T-helper 2 cell (primary cell): ENCODE results near the gene TMEM30A.

ENCODE experiments used
- DNase-seq, 5 experiments: peaks; one replicate each; pipeline versions ENCODE4 v3.0.0 to v3.0.0-alpha.2; 2012 to 2022
- total RNA-seq, 2 donors: gene quantifications; one replicate each; lab custom pipeline; 2026; lab: John Stamatoyannopoulos, UW

Gene TMEM30A
- total RNA-seq, result 53.9 to 87.8 reads per million in 2 donors

DNA sequence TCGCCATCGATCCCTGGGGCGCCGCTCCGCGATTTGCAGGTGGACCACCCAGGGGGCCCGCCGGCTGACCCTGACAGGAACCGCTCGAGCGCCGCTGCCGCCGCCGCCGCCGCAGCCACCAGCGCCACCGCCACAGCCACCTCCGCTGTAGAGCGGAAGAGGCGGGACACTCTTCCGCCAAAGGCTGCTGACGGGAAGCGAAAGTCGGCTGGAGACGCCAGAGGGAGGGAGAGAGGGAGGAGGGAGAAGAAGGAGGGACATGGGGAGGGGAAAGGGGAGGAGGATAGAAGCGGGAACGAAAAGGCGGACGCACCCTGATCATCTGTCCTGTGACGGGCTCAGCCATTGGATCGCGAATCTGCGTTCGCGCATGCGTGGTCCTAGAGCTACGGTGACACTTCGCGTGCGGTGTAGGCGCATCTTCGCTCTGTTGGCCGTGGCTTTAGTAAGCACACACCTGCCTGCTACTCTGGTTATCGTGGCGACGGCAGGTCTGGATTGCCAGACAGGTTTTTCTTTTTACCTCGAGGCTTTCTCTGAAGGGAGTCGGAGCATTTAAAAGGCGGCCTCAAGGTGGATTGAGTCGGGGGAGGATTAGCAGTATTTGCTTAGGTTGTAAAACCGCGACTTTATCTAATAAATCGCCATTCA lies at the start of gene TMEM30A:
TMEM30A (minus strand) TSS at position 161 of the 651 bp plus-strand sequence; CDS start at position 7, 154 bp downstream.
- DNase-seq, result peak; percentile 90 to 99 (median 96)

DNA sequence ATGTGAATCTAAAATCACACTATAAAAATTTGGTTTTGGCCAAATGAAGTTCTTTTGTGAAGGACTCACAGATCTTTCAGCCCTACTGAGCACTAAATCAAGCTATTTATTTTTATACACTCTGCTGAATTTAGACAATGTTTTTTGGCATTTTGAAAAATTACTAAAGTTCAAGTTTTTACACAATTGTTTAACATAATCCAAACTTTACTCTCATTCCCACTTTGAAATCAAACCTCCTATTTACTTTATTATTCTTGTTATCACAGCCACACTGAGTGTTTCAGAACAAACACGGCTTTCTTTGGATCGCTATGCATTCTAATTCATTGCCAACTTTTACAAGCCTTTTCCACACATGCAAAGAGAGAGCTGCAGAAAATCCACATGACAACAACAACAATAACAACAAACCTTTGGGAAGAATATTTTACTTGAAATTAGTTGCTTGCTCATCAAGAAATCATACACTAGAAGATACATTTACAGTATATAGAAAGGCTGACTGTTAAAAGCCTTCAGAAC lies 49.1 kb upstream of the TMEM30A start:
- DNase-seq, result no peak

GRCh38 chr6:75331151-75331550 lies 46.6 kb upstream of the TMEM30A start:
- DNase-seq, result no peak

DNA sequence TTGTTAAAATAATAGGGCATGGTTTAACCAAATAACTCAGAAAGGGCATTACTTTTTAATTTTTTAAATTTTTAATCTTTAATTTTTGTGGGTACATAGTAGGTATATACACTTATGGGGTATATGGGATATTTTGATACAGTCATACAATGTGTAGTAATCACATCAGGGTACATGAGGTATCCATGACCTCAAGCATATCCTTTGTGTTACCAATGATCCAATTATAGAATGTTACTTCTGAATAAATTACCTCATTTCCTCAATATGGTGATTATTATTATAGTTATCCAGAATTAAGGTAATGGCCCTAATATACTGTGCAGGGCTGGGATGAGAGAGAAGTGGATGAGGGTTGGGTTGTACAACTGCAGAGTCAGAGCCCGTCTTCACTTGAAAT lies 45.1 kb upstream of the TMEM30A start:
- DNase-seq, result no peak

GRCh38 chr6:75327807-75328206 lies 43.2 kb upstream of the TMEM30A start:
- DNase-seq, result no peak

- no peak for DNase-seq
Measured at GRCh38 chr6:75326557-75327258, 42.1 kb upstream of the TMEM30A start.

GRCh38 chr6:75318900-75319299 lies 34.3 kb upstream of the TMEM30A start:
- no peak for DNase-seq

GRCh38 chr6:75317503-75318206 lies 33.1 kb upstream of the TMEM30A start:
- DNase-seq, result no peak

- no peak for DNase-seq
Measured at GRCh38 chr6:75315978-75316377, 31.4 kb upstream of the TMEM30A start.

GRCh38 chr6:75308250-75308988 lies 23.8 kb upstream of the TMEM30A start:
- DNase-seq, result no peak

DNA sequence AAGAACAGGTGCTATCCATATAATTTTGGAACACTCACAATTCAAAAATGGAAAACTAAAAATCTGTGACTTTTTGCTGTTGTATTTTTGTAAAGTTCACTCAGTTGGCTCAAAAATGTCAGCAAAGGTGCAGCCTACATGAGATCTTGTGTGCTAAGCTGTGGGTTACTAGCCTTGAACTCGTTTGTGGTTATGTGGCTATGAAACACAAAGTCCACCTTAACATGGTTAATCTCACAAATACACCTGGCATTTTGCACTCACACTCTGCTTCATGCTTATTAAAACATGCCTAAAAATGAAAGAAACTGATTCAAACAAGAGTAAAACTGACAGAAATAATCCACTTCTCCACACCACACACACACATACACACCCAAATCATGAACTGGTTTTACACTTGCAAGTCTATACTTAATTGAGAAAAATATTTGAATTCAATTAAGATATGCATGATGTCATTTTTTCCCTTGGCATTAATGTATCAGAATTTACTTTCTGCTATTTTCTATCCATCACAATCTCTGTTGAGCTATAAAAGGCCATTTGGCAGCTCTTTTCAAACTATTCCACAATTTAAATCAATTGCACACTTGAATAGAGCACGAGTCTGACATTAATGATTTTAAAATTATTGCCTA lies 22.9 kb upstream of the TMEM30A start:
- DNase-seq, result peak in 1 of 5 experiments; percentile 38

DNA sequence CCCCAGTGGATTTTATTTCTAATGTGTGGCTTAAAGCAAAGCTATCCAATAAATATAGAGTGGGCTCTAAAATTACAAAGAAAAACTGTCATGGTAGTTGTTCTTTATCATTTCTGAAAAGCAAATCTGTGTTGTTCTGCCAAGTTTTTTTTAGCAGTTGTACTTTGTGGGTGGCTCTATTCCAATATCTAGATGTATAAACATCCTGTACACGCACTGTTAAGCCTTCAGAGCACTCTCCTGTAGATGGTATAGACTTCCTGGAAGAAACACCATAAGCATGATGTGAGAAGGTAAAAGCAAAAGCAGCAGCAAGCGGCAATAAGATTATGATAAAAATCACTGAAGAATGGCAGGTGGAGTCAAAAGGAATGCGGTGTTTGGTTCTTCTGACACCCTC lies 21.5 kb upstream of the TMEM30A start:
- peak in 1 of 5 experiments; percentile 67 for DNase-seq

GRCh38 chr6:75305573-75305972 lies 21.0 kb upstream of the TMEM30A start:
- DNase-seq, result no peak

DNA sequence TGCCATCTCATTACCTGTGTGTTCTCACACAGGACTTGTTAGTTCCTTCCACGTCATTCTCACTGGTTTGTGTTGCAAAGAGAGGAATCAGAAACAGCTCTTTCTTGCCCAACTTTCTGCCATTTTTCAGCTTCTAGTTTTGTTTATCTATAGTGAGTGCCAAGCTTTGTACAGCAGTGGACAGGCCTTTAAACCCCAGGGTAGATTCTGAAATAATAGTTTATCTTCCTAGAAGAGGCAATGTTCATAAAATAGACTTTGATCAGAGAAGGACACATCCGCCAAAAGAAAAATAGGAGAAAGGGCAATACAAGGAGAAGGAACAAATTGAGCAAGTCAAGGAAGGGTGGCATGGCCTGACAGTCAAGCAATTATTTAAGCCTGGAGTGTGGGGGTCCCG lies 17.7 kb upstream of the TMEM30A start:
- no peak for DNase-seq

- no peak for DNase-seq
Measured at GRCh38 chr6:75301537-75301936, 16.9 kb upstream of the TMEM30A start.

DNA sequence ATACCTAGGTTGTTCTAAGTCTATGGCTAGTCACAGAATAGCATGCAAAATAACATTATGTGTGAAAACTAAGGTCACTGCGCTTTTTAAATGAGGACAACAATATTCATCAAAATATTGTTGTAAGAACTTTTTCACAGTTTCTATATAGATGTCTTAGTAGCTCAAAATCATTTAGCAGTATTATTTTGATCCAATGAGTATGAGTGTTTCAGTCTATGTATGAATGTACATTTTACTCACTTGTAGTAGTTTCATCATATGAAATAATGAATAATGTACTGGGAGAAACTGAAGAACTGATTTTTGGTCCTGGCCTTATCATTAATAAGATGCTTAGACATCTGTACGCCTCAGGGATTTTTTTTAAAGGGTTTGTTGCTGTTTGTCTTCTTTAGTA lies 16.5 kb upstream of the TMEM30A start:
- no peak for DNase-seq

DNA sequence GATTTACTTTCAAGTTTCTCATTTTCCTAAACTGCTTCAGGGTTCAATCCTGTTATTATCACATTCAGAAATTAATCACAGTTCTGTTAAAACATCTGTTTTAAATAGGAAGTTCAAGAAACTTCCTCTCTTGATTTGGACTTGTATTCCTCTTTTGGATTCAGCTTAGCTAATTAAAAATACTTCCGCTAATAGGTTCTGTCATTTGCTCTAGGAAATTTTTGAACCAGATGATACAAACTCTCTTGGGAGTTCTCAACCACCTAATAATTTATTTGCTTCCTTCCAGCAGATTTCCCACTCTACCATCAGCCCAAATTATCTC lies 15.9 kb upstream of the TMEM30A start:
- DNase-seq, result no peak

- DNase-seq, result no peak
Measured at GRCh38 chr6:75299801-75300530, 15.4 kb upstream of the TMEM30A start.

DNA sequence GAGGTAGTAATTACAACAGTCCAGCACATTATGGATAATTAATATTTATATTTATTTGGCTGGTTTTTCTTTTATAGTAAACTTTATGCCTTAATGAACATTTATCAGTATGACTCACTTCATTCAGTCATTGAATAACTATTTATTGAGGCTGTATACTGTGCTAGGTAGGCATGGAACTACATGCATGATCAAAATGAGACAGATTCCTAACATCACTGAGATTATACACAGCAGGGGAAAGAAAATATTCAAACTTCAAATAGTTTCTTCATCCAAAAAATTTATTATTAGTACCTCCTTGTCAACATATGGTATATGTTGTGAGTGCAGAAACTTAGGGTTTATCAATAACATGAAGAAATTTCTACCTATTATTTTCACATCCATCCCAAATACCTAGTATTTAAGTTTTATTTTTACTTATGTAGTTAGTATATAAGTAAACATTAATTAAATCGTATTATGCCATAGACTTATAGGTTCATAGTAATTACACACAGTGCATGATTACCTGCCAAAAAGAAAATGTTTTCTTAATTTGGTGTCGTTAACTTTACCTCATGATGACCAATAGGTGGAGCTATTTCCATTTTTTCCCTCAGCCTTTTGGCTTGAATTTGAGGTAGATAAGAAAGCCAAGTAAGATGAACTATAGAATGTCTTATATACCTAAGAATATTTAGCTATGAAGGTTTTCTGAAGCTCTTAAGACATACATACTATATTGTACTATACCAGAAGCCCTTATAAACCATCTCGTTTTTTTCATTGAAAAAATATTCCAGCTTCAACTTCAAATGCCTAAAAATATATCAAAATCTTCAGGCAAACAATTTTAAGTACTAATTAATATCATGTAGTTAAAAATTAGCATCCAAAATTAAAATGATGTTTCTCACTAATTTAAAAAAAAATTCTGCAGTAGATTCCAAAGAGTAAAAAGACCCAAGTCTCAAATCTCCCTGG lies 12.5 kb upstream of the TMEM30A start:
- peak in 2 of 5 experiments; percentile 24 to 72 for DNase-seq

DNA sequence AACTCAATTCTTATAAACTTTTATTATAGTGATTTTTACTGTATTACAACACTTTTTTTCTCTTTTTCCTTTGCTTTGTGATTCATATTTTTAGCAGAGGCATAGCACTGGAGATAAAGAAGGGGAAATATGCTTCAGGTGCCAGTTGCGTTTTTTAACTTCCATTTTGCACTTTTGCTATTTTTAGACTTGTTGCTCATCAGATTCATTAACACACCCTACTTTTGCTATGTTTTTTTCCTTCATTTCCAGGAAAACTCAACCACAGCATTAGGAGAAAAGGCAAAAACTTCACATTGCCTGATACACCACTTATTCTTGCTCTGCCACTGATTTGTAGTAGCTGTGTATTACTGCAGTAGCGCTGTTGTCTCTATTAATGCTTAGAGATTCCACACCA lies 8.0 kb upstream of the TMEM30A start:
- no peak for DNase-seq
